SK-N-SH treated with all-trans-retinoic acid at 6 μM for 48 hours (cell line): ENCODE measurements around the gene ZNF546.

Experiments used
- ATAC-seq: fragments of 200-7000 bp; cut with Tn5 transposase; 3 replicates; pipeline ENCODE4 v1.9.1; 2020; ENCODE audit warnings: mild to moderate bottlenecking, moderate library complexity
- ARNTL ChIP-seq: fragments of 450-650 bp; formaldehyde crosslinking; IDR thresholded peaks from 2 replicates; pipeline ENCODE4 v1.5.0; 2020; ENCODE audit warnings: low read depth, mild to moderate bottlenecking, moderate library complexity, borderline replicate concordance
- BACH2 ChIP-seq: fragments of 250-450 bp; sonication (Bioruptor Pico); IDR thresholded peaks from 2 replicates; pipeline ENCODE4 v1.9.0; 2021; ENCODE audit warnings: mild to moderate bottlenecking, borderline replicate concordance
- CSDC2 ChIP-seq: fragments of 250-450 bp; sonication (Bioruptor Pico); IDR thresholded peaks from 2 replicates; pipeline ENCODE4 v1.5.0; 2020; ENCODE audit warnings: mild to moderate bottlenecking, moderate library complexity
- ESRRG ChIP-seq: fragments of 250-450 bp; sonication (Bioruptor Pico); IDR thresholded peaks from 2 replicates; pipeline ENCODE4 v1.6.1; 2021; ENCODE audit warnings: mild to moderate bottlenecking
- GLIS3 ChIP-seq: fragments of 250-450 bp; sonication (Bioruptor Pico); IDR thresholded peaks from 2 replicates; pipeline ENCODE4 v1.5.0; 2020; ENCODE audit warnings: mild to moderate bottlenecking, moderate library complexity
- OSR1 ChIP-seq: fragments of 250-450 bp; sonication (Bioruptor Pico); IDR thresholded peaks from 2 replicates; pipeline ENCODE4 v1.8.0; 2022; ENCODE audit warnings: moderate library complexity, mild to moderate bottlenecking, inconsistent platforms
- PATZ1 ChIP-seq: fragments of 250-450 bp; sonication (Bioruptor Pico); IDR thresholded peaks from 2 replicates; pipeline ENCODE4 v1.8.0; 2020; ENCODE audit warnings: mild to moderate bottlenecking, moderate library complexity, borderline replicate concordance
- PPARA ChIP-seq: fragments of 250-450 bp; sonication (Bioruptor Pico); IDR thresholded peaks from 2 replicates; pipeline ENCODE4 v1.5.0; 2020; ENCODE audit warnings: mild to moderate bottlenecking, borderline replicate concordance
- RARB ChIP-seq: fragments of 250-450 bp; sonication (Bioruptor Pico); IDR thresholded peaks from 2 replicates; pipeline ENCODE4 v1.8.0; 2021; ENCODE audit warnings: mild to moderate bottlenecking, moderate library complexity
- SNAI2 ChIP-seq: fragments of 250-450 bp; sonication (Bioruptor Pico); IDR thresholded peaks from 2 replicates; pipeline ENCODE4 v1.5.0; 2020; ENCODE audit warnings: mild to moderate bottlenecking, moderate library complexity
- TCF4 ChIP-seq: fragments of 250-450 bp; sonication (Bioruptor Pico); IDR thresholded peaks from 2 replicates; pipeline ENCODE4 v1.8.0; 2021; ENCODE audit warnings: mild to moderate bottlenecking, moderate library complexity, borderline replicate concordance
- TOX ChIP-seq: fragments of 250-450 bp; sonication (Bioruptor Pico); IDR thresholded peaks from 2 replicates; pipeline ENCODE4 v1.8.0; 2021; ENCODE audit warnings: mild to moderate bottlenecking, moderate library complexity, borderline replicate concordance
- TSHZ2 ChIP-seq: fragments of 250-450 bp; sonication (Bioruptor Pico); IDR thresholded peaks from 2 replicates; pipeline ENCODE4 v1.5.0; 2020; ENCODE audit warnings: mild to moderate bottlenecking, moderate library complexity
- ZC3H10 ChIP-seq: fragments of 250-450 bp; sonication (Bioruptor Pico); IDR thresholded peaks from 2 replicates; pipeline ENCODE4 v1.5.1; 2021; ENCODE audit warnings: mild to moderate bottlenecking, moderate library complexity
- ZFP3 ChIP-seq: fragments of 250-450 bp; sonication (Bioruptor Pico); IDR thresholded peaks from 2 replicates; pipeline ENCODE4 v1.5.0; 2020; ENCODE audit warnings: mild to moderate bottlenecking, moderate library complexity
- ZNF565 ChIP-seq: fragments of 450-650 bp; formaldehyde crosslinking; conservative IDR thresholded peaks from 2 replicates; pipeline ENCODE4 v1.5.0; 2020; ENCODE audit warnings: low read depth, mild to moderate bottlenecking, moderate library complexity
- ZNF8 ChIP-seq: fragments of 450-650 bp; formaldehyde crosslinking; IDR thresholded peaks from 2 replicates; pipeline ENCODE4 v1.5.0; 2020; ENCODE audit warnings: mild to moderate bottlenecking, moderate library complexity
- TF ChIP-seq, protein P1 (sequence below): fragments of 250-450 bp; sonication (Bioruptor Pico); IDR thresholded peaks from 2 replicates; pipeline ENCODE4 v1.5.1; 2020; ENCODE audit warnings: low read depth, mild to moderate bottlenecking, moderate library complexity
- TF ChIP-seq, protein P2 (sequence below): fragments of 250-450 bp; sonication (Bioruptor Pico); IDR thresholded peaks from 2 replicates; pipeline ENCODE4 v1.5.1; 2021; ENCODE audit warnings: mild to moderate bottlenecking, moderate library complexity
- TF ChIP-seq, protein P3 (sequence below): fragments of 250-450 bp; sonication (Bioruptor Pico); IDR thresholded peaks from 2 replicates; pipeline ENCODE4 v1.8.0; 2021; ENCODE audit warnings: low read depth, mild to moderate bottlenecking, moderate library complexity, borderline replicate concordance

ZNF546 gene

DNA sequence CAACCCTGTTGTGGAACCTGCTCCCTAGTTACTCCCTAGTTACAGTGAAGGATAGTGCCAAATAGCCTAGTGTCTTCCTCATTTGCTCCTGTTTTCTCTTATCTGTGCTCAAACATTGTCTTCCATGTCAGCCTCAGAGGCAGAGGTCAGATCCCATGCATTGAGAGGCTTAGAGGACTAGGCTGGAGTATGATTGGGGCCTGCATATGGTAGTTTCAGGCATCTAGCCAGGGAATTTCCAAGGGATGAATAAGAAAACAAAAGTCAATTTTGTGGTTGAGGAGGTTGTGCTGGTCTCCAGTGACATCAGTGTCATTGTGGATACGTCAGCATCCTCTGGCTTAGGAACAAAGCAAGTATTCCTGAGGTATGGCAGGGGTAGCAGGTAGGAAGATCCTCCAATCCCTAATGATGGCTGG lies 9.4 kb downstream of the ZNF546 start:
- ATAC-seq: no peak
- TF ChIP-seq PATZ1 (CRISPR knock-in tag): no peak
- TF ChIP-seq RARB: no peak
- TF ChIP-seq, protein P1, sequence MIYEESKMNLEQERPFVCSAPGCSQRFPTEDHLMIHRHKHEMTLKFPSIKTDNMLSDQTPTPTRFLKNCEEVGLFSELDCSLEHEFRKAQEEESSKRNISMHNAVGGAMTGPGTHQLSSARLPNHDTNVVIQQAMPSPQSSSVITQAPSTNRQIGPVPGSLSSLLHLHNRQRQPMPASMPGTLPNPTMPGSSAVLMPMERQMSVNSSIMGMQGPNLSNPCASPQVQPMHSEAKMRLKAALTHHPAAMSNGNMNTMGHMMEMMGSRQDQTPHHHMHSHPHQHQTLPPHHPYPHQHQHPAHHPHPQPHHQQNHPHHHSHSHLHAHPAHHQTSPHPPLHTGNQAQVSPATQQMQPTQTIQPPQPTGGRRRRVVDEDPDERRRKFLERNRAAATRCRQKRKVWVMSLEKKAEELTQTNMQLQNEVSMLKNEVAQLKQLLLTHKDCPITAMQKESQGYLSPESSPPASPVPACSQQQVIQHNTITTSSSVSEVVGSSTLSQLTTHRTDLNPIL (CRISPR knock-in tag): no peak
- TF ChIP-seq ZNF565 (CRISPR knock-in tag): no peak
- no peak for TF ChIP-seq TOX (CRISPR knock-in tag)
- no peak for TF ChIP-seq BACH2 (CRISPR knock-in tag)
- TF ChIP-seq PPARA (CRISPR knock-in tag): no peak
- TF ChIP-seq, protein P2, sequence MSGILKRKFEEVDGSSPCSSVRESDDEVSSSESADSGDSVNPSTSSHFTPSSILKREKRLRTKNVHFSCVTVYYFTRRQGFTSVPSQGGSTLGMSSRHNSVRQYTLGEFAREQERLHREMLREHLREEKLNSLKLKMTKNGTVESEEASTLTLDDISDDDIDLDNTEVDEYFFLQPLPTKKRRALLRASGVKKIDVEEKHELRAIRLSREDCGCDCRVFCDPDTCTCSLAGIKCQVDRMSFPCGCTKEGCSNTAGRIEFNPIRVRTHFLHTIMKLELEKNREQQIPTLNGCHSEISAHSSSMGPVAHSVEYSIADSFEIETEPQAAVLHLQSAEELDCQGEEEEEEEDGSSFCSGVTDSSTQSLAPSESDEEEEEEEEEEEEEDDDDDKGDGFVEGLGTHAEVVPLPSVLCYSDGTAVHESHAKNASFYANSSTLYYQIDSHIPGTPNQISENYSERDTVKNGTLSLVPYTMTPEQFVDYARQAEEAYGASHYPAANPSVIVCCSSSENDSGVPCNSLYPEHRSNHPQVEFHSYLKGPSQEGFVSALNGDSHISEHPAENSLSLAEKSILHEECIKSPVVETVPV: no peak
- TF ChIP-seq CSDC2 (CRISPR knock-in tag): no peak
- no peak for TF ChIP-seq ESRRG
- TF ChIP-seq, protein P3, sequence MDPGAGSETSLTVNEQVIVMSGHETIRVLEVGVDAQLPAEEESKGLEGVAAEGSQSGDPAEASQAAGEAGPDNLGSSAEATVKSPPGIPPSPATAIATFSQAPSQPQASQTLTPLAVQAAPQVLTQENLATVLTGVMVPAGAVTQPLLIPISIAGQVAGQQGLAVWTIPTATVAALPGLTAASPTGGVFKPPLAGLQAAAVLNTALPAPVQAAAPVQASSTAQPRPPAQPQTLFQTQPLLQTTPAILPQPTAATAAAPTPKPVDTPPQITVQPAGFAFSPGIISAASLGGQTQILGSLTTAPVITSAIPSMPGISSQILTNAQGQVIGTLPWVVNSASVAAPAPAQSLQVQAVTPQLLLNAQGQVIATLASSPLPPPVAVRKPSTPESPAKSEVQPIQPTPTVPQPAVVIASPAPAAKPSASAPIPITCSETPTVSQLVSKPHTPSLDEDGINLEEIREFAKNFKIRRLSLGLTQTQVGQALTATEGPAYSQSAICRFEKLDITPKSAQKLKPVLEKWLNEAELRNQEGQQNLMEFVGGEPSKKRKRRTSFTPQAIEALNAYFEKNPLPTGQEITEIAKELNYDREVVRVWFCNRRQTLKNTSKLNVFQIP (CRISPR knock-in tag): no peak
- no peak for TF ChIP-seq ARNTL (CRISPR knock-in tag)
- TF ChIP-seq TSHZ2 (CRISPR knock-in tag): no peak
- TF ChIP-seq TCF4: no peak
- no peak for TF ChIP-seq ZNF8 (CRISPR knock-in tag)
- no peak for TF ChIP-seq ZFP3 (CRISPR knock-in tag)
- TF ChIP-seq SNAI2 (CRISPR knock-in tag): no peak
- TF ChIP-seq ZC3H10 (CRISPR knock-in tag): no peak
- no peak for TF ChIP-seq OSR1
- no peak for TF ChIP-seq GLIS3 (CRISPR knock-in tag)
- TF ChIP-seq, all 23 proteins: peak for 0

DNA sequence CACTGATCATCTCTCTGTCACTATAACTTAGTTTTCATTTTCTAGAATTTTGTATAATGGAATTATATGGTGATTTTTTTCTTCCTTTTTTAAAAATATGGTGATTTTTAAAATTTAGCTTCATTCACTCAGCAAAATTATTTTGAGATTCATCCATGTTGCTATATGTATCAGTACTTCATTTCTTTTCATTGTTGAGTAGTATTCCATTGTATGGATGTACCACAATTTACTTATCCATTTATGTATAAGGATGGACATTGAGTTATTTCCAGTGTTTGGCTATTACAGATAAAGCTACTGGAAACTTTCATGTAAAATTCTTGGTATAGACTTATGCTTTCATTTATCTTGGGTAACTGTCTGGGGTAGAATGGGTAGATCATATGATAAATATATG lies 12.8 kb downstream of the ZNF546 start:
- no peak for ATAC-seq
- TF ChIP-seq ESRRG (no peak), ZNF8 (CRISPR knock-in tag) (peak; percentile 99), BACH2 (CRISPR knock-in tag) (no peak), SNAI2 (CRISPR knock-in tag) (no peak), PATZ1 (CRISPR knock-in tag) (no peak), TSHZ2 (CRISPR knock-in tag) (no peak)
